SK-N-SH (cell line): Measurements from ENCODE around the gene TBX21.

Experiments used
- GABPA ChIP-seq: IDR thresholded peaks from 2 replicates; pipeline ENCODE4 v1.4.0; 2012; ENCODE audit warnings: low read depth, mild to moderate bottlenecking
- POLR2AphosphoS5 ChIP-seq: IDR thresholded peaks from 2 replicates; pipeline ENCODE4 v1.6.1; 2012; ENCODE audit warnings: low read depth, low read length
- RAD21 ChIP-seq: IDR thresholded peaks from 2 replicates; pipeline ENCODE4 v1.6.1; 2012; ENCODE audit warnings: mild to moderate bottlenecking, low read length
- RCOR1 ChIP-seq: fragments of 150-350 bp; IDR thresholded peaks from 2 replicates; pipeline ENCODE4 v1.6.1; 2017; ENCODE audit warnings: antibody characterized with exemption, low read length
- TAF1 ChIP-seq: IDR thresholded peaks from 2 replicates; pipeline ENCODE4 v1.6.1; 2012; ENCODE audit warnings: low read depth, mild to moderate bottlenecking, low read length, moderate library complexity, borderline replicate concordance
- YY1 ChIP-seq: IDR thresholded peaks from 2 replicates; pipeline ENCODE4 v1.4.0; 2012; ENCODE audit warnings: low read depth, mild to moderate bottlenecking
- TF ChIP-seq, protein P1 (sequence below): fragments of 200-600 bp; sonication (generic); IDR thresholded peaks from 2 replicates; pipeline ENCODE4 v1.6.1; 2017; ENCODE audit warnings: antibody characterized with exemption, mild to moderate bottlenecking, moderate library complexity

DNA sequence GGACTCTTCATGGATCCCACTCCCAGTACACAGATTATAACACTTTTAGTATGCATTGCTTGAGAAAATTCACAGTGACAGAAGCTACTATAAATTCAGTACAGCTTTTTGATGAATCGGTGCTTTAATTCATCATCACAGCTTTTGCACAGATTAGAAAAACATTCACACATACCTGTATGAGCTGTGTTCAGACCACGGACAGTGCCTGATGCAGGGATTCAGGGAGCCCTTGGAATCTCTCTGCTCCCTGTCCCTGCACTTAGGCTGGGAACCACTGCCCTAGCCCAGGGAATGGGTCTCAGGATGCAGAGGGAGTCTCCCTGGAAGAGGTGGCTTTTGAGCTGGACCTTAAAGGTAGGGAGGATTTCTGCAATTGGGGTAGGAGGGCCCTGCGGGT, 25.2 kb upstream of the TBX21 start:
- no peak for TF ChIP-seq RCOR1
- TF ChIP-seq, protein P1, sequence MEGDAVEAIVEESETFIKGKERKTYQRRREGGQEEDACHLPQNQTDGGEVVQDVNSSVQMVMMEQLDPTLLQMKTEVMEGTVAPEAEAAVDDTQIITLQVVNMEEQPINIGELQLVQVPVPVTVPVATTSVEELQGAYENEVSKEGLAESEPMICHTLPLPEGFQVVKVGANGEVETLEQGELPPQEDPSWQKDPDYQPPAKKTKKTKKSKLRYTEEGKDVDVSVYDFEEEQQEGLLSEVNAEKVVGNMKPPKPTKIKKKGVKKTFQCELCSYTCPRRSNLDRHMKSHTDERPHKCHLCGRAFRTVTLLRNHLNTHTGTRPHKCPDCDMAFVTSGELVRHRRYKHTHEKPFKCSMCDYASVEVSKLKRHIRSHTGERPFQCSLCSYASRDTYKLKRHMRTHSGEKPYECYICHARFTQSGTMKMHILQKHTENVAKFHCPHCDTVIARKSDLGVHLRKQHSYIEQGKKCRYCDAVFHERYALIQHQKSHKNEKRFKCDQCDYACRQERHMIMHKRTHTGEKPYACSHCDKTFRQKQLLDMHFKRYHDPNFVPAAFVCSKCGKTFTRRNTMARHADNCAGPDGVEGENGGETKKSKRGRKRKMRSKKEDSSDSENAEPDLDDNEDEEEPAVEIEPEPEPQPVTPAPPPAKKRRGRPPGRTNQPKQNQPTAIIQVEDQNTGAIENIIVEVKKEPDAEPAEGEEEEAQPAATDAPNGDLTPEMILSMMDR: no peak
- no peak for TF ChIP-seq GABPA
- TF ChIP-seq POLR2AphosphoS5: no peak
- TF ChIP-seq TAF1: no peak
- no peak for TF ChIP-seq YY1
- no peak for TF ChIP-seq RAD21
